Activated effector memory CD4-positive, alpha-beta T cell treated with anti-CD3 and anti-CD28 coated beads, Interleukin-2, amount 50 U/mL, for 16 hours (primary cell): ENCODE data around the gene DDB1.

ENCODE experiments used
- DNase-seq: peaks from one replicate; pipeline ENCODE4 v3.0.0-alpha.2; 2020

The DDB1 gene

GRCh38 chr11:61354208-61354607, 21.3 kb upstream of the DDB1 start:
- no peak for DNase-seq

- DNase-seq = no peak
Measured at GRCh38 chr11:61353131-61354067, 20.5 kb upstream of the DDB1 start.

GRCh38 chr11:61352038-61352437, 19.1 kb upstream of the DDB1 start:
- DNase-seq = no peak

- no peak for DNase-seq
Measured at GRCh38 chr11:61350803-61351202, 17.9 kb upstream of the DDB1 start.

- DNase-seq = no peak
Measured at GRCh38 chr11:61350336-61350735, 17.4 kb upstream of the DDB1 start.

- DNase-seq = no peak
Measured at GRCh38 chr11:61349916-61350315, 17.0 kb upstream of the DDB1 start.

- no peak for DNase-seq
Measured at GRCh38 chr11:61349189-61349751, 16.4 kb upstream of the DDB1 start.

GRCh38 chr11:61347916-61348461, 15.1 kb upstream of the DDB1 start:
- no peak for DNase-seq

GRCh38 chr11:61345954-61346843, 13.3 kb upstream of the DDB1 start:
- no peak for DNase-seq

GRCh38 chr11:61345170-61345610, 12.3 kb upstream of the DDB1 start:
- DNase-seq = no peak

GRCh38 chr11:61343792-61344745, 11.2 kb upstream of the DDB1 start:
- peak; percentile 49 for DNase-seq

GRCh38 chr11:61342207-61342803, 9.4 kb upstream of the DDB1 start:
- DNase-seq = peak; percentile 44

GRCh38 chr11:61341706-61342105, 8.8 kb upstream of the DDB1 start:
- DNase-seq = peak; percentile 24

- DNase-seq = peak; percentile 17
Measured at GRCh38 chr11:61340979-61341378, 8.1 kb upstream of the DDB1 start.

- peak; percentile 33 for DNase-seq
Measured at GRCh38 chr11:61339490-61339878, 6.6 kb upstream of the DDB1 start.

- DNase-seq = peak; percentile 61
Measured at GRCh38 chr11:61338783-61339489, 6.0 kb upstream of the DDB1 start.

- DNase-seq = peak; percentile 57
Measured at GRCh38 chr11:61337706-61338470, 5.0 kb upstream of the DDB1 start.

GRCh38 chr11:61336171-61336935, 3.4 kb upstream of the DDB1 start:
- peak; percentile 92 for DNase-seq

GRCh38 chr11:61335355-61335710, 2.4 kb upstream of the DDB1 start:
- peak; percentile 60 for DNase-seq
